Superior temporal gyrus (tissue), 1 donor: ENCODE results near the gene ANKDD1A.

Experiments used
- DNase-seq: peaks from one replicate; pipeline ENCODE4 v3.0.0-alpha.2; 2016; ENCODE audit errors: extremely low spot score

ANKDD1A gene

DNA sequence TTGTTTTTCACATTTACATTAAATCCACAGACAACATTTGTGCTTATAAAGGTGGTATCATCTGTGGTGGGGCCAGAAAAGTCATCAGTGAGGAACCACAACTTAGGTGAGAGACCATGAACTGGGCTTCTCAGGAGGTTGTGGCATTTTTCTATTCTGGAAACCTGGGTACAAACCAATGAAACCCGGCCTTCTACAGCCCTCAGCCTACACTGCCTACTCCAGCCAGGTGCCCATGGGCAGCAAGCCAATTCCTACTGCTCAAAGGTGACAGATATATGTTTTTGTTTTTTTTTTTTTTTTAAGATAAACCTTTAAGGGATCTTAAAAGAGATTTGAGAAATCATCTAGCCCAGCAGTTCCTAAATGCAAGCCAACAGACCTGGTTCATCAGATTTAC, 57.7 kb downstream of the ANKDD1A start:
- no peak for DNase-seq

DNA sequence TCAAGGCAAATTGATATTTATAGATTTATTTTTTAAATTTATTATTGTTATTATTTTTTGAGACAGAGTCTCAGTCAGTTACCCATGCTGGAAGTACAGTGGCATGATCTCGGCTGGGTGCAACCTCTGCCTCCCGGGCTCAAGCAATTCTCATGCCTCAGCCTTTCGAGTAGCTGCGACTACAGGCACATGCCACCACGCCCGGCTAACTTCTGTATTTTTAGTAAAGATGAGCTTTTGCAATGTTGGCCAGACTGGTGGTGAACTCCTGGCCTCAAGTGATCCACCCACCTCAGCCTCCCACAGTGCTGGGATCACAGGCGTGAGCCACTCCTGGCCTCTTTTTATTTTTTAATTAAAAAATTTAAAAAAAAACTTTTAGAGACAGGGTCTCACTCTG, 59.0 kb downstream of the ANKDD1A start:
- no peak for DNase-seq

DNA sequence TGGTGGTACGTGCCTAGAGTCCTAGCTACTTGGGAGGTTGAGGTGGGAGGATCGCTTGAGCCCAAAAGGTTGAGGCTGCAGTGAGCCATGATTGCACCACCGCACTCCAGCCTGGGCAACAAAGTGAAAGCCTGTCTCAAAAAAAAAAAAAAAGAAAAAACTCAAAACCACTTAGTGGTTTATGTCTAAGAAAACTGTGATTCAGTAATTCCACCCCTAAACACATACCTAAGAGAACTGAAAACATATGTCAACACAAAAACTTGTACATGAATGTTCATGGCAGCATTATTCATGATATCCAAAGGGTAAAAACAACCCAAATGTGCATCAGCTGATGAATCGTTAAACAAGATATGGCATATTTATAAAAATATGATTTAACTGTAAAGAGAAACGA, 63.7 kb downstream of the ANKDD1A start:
- no peak for DNase-seq

DNA sequence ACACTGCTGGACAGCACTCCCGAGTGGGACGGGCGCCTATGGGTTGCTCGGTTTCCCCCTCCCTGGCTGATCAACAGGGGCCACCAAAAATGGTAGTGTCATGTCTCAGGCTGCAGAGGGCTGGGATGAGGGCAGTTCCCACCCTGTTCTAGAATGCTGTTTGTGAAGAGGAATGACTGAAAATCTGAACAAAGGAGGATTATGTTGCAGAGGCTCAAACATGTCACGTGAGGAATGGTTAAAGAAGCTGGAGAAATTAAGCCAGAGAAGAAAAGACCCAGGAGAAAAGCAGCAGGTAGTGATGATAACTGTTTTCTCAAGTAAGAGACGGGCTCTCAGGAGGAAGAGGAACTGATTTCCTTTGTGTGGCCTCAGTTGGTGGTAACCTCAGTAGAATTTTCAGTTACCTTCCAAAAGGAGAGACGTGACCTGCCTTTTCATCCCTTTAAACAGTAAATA, 67.6 kb downstream of the ANKDD1A start:
- DNase-seq = peak; percentile 53

DNA sequence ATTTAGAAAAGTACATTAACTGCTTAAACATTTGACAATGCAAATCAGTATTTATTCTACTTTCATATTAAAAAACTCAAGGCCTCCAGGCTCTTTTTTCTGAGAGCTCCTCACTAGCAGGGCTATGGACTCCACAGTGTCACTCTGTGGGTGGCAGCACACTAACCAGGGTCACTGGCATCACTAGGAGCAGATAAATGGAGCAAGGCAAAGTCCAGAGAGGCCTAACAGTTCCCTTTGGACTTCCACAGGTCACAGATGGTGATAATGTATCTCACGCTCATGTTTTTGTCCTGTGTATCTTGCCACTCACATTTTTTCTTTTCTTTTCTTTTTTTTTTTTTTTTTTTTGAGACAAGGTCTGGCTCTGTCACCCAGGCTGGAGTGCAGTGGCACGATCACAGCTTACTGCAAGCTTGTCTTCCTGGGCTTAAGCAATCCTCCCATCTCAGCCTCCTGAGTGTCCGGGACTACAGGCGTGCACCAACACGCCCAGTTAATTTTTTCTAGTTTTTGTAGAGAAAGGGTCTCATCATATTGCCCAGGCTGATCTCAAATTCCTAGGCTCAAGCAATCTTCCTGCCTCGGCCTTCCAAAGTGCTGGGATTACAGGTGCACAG, 70.2 kb downstream of the ANKDD1A start:
- no peak for DNase-seq

- DNase-seq = no peak
These were observed 70.8 kb downstream of the ANKDD1A start for GRCh38 chr15:64982472-64982871.

GRCh38 chr15:64985366-64986033, 73.8 kb downstream of the ANKDD1A start:
- no peak for DNase-seq

DNA sequence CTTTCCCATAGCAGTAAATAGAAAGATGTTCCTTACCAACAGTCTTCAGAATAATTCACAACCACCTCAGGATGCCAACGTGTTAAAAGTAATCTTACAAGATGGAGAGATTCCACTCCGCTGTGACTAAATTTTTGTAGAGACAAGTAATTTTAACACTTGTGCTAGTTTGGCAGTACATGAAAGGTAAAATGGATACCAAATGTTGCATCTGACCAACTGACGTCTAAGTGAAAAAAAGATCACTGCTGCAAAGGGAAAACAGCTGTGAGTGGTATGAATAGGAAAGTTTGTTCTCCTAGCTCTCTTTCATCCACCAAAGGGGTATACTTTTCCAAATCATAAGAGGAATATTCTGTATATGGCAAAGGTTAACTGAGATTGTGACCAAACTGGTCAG, 75.4 kb downstream of the ANKDD1A start:
- peak; percentile 28 for DNase-seq

DNA sequence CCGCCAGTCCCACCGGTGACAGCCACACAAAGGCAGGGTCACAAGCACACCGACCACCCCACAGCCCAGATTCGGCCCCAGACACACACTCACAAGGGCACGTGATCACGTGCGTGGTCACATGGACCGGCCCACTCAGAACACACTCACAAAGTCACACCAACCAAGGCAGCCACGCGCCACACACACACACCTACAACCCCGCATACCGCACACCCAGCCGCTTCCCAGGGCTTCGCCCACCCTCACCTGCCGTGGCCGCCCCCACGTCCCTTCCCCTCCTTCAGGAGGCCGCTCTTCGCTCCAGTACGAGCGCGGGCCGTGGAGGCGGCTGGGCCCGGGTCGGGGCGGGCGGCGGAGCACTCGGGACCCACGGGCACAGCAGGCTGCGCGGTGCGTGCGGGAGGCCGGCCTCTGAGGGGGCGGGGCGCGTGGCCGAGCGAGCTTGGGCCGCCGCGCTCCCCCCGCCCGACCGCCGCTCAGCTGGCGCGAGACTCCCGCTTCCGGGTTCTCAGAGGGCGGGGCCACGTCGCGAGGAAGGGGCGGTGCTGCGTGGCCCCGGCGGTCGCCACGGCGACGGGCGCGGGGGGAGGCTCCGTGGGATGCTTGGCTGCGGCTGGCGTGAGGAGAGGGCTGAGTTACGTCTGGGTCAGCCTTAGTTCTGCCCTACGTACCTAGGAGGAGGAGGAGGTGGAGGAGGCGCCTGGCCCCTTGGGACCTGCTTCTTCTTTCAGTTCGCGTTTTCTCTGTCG, 77.9 kb downstream of the ANKDD1A start, which contains the start of gene SPG21:
Gene SPG21 (minus strand): TSS at position 499 of the 752 bp plus-strand sequence. CDS start 6,345 bp downstream, outside the sequence.
- peak; percentile 90 for DNase-seq

- no peak for DNase-seq
These were observed 78.4 kb downstream of the ANKDD1A start for GRCh38 chr15:64990168-64990470.

GRCh38 chr15:64991536-64992135, 79.9 kb downstream of the ANKDD1A start:
- DNase-seq = no peak

- DNase-seq = no peak
These were observed 81.6 kb downstream of the ANKDD1A start for GRCh38 chr15:64993290-64993689.

- DNase-seq = no peak
These were observed 85.4 kb downstream of the ANKDD1A start for GRCh38 chr15:64997066-64997465.

DNA sequence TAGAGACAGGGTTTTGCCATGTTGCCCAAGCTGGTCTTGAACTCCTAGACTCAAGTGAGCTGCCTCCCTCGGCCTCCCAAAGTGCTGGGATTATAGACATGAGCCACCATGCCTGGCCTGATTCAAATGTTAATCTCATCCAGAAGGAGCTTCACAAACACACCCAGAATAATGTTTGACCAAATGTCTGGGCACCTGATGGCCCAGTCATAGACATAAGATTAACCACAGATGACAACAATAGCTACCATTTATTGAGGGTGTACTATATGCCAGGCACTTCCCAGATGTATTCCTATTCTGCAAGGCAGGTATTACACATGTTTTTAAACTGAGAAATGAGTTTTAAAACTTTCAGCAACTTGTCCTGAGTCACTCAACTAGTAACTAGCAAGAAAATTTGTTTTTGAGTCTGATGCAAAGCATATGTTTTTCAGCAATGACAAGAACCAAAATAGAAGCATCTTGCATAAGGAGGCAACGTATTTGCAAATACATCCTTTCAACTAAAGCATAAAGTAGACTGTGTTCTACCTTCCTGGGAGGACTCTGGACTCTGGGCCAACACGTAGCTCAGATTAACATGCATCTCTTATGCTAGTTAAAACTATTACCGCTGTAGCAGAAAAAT, 86.2 kb downstream of the ANKDD1A start:
- DNase-seq = no peak

DNA sequence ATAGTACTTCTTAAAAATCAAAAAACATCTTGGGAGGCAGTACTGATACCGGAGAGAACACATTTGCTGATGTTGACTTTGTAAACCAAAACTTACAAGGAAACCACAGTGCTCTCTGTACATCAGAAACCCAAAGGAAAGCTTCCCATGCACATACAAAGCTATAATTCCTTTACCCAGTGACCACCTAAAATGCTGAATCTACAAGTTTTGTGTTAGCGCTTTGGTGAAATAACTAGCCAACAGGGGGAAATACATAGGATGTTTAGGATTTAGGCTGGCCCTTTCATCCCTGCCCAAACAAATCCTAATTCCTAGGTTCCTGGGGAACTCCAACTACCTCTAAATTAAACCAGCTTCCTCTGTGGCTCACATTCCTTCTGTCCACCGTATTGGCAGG, 93.3 kb downstream of the ANKDD1A start:
- DNase-seq = no peak

GRCh38 chr15:65006876-65007275, 95.2 kb downstream of the ANKDD1A start:
- no peak for DNase-seq
